LoVo (cell line): ENCODE data around the gene RXRG.

ENCODE experiments used
- DNase-seq: peaks from one replicate; pipeline ENCODE4 v3.0.0-alpha.2; 2016; ENCODE audit warnings: low spot score

RXRG gene

DNA sequence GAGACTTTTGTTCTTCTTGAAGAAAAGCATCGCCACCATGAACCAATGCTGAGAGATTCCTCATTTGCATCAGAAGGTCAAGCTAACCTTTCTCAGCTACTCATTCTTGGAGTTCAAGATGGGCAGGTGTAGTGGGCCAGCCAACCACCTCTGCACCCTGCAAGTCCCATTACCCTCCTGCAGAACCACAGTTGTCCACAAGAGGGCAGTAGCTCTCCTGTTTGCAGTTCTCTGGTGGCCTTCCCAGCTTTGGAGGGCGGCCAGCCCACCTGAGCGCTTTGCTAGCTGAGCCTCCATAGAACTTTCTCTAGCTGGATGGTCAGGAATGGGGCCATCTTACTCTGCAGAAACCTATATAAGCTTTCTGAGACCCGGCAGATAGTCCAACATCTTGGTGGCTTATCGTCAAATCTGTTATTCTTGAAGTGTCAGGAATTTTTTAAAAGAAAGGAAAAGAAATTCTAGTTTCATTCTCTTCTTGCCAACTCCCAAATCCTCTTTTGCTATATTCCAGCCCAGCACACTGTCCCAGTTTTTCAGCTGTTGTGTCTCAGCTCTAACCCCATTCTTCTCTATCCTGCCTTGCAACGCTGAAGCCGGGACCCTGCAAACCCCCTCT, 77.4 kb downstream of the RXRG start:
- peak; percentile 68 for DNase-seq

DNA sequence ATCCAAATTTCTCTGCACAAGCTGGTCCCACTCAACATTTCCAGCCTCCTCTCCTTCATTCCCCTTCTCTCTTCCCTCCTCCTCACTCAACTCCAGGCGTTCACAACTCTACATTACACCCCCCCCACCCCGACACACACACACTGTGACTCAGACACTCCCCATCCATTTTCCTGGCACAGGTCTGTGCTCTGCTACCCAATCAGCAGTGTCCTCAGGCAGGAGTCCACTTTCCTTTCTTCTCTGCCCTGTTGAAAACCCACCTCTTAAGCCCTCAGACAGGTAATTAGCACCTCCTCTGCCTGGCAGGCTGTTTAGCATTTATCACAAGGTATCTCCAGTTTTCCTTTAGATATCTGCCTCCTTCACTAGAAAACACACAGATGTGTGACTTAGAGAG, 79.6 kb downstream of the RXRG start:
- DNase-seq: no peak

DNA sequence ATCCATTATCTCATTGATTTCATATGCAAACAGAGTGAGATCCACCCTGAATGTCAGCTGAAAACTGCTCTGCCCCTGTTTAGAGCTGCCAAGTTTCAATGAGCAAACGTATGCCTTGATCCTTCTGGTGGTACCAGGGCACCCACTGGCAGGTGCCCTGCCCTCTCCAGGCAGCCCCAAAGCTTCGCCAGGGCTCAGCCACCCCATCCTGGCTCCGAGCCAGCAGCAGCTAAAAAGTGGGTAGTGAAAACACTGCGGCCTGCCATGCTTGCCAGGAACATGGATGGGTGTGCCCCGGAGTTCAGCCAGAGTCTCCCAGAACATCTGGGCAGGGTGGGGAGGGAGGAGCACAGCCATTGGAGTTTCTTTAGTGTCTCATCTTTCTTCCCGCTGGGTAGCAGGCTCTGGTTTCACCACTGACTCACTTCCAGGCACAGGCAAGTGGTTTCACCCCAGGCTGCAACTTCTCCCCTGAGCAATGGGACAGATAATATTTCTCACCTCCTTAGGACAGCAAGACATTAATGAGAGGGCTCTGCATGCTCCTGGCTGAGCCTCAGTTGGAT, 80.3 kb downstream of the RXRG start:
- DNase-seq: peak; percentile 7

DNA sequence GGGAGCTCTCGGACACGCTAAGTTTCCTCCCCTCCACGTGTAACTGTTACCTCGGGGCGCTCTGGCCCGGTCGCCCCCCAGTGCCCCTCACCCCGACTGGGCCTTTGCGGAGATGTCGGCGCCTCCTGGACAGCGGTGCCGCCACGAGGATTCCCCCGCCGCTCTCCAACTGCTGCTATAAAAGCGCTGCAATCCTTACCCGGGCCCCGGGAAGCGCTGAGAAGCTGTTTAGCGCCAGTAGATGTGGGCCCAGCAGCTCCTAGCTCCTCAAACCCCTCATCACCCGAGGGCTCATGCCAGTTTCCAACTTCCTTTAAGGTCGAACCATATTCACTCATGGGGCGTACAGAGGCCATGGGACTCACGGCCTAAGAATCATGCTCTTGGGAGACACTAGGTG, 88.0 kb downstream of the RXRG start:
- no peak for DNase-seq

DNA sequence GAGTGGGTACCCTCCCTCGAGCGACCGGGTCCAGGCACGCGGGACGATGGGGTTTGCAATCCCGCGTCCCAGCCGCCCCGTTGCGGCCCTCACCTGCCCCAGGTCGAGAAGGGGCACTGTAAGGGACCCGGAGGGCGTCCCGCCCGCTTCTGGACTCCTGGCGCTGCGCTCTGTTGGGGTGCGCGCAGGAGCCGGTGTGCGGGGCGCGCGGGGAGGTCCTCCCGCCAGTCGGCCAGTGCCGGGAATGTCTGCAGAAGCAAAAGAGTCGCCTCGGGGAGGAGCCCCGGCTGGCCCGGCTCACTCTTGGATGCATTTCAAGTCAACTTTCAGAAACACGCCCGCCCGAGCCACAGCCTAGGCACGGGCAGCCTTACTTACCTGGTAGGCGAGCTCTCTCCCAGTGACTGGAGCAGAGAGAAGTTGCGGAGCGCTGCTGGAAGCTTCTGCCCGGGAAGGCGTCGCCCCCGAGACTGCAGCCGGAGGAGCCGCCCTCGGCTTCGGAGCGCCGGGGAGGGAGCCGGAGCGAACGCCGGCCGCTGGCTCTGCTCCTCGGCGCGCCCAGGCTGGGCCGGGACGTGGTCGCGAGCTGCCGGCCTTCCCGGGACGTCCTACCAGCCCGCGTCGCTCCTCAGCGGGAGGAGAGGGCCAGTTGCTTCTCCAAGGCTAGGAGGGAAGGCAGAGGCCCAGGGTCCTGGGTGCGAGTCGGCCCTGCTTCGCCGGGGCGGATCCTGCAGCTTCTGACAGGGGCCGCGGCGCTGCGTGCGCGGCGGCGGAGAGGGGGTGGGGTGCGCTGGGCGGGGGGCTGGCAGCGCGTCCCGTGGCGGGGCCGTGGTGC, 88.7 kb downstream of the RXRG start, which contains the start of gene LMX1A:
Gene LMX1A, minus strand, starts transcription at position 739 of the 835 bp plus-strand sequence. CDS start 1,156 bp downstream, outside the sequence.
- DNase-seq: no peak

DNA sequence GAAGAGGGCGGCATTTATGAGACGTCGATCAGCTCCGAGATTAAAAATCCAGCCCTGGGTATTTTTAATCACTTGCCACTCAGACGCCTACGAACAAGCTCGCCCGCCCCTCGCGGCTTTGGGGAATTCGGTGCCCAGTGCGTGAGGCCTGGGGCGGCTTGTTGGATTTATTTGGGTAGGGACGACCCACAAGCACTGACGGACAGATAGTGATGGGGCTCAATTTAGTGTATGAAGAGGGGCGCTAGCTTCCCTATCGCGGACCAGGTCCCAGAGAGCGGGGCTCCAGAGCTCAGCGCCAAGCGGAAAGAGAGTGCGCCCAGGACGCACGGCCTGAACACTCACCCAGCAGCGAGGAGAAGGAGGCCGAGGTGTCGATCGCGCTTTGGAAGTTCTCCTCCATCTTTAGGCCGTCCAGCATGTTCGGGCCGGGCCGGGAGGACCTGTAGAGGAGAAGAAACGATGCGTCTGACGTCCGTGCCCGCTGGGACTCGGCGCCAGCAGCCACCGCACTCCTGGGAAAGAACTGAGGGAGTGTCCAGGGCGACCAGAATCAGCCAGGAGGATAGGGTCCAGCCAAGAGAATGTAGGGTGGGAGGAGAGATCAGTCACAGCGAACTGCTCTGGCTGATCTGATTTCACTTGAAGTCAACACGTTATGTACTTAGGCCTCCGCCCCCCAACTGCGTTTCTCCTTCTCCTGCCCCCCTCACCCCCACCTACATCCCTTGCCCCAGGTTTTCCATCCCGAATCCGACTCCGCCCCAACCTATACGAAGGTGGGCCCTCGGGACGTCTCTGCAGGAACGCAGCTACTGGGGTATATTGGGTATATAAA, 89.6 kb downstream of the RXRG start:
- DNase-seq: no peak

DNA sequence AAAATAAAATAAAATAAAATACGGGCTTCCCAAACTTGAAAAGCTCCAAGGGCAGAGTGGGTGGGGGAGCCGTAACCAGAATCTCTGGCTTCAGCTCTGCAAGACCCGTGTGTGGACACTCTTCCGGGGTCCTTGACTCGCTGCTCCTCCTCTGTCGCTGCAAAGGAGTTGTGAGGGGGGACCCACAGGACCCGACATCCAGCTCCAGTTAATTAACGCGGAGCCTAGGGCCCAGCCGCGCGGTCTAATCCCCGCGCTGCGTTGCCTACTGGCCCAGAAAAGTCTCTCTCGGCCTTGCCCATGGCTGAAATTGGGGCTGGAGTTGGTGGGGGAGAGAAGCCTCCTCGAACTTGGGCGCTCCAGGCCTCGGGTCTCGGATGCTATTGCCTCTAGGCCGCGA, 90.2 kb downstream of the RXRG start:
- no peak for DNase-seq

DNA sequence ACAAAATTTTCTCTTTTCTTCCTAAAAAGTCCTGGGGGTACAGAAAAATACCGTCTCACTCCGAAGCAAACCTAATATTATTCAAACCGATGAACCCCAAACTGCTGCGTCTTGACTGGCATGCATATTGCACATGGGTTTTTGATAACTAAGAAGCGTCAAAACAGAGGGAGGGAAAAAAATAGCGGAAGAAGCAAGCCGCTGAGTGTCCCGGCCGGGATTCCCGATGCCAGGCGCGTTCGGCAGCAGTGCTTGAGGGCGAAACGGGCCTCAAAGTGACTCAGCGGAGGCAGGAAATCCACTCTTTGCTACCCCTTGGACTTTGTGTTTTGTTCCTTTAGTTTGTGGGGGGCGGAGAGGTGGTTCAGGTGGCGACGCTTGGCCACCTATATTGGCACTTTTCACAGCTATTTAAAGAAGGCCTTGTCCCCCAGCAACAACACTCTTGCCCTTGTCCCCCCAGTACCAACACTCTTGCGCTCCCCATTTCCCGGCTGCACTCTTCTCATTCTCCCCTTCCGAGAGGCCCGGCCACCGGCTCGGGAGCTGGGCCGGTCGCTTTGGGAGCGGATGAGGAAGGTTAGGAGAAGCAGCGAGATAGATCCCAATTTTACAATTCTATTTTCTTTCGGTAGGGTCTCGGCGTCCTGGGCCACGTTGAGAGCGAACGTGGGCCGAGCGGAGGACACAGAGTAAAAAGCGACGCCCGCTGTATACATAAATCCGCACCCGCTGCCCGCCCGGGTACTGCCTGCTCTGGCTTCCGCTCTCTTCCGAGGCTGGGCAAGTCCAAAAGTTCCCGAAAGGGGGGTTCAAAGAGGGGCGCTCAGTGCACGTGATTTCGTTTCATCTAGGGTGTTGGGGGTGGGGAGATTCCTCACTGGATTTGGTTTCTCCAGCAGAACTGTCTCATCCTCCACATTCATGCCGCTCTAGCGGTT, 90.9 kb downstream of the RXRG start:
- DNase-seq: no peak

DNA sequence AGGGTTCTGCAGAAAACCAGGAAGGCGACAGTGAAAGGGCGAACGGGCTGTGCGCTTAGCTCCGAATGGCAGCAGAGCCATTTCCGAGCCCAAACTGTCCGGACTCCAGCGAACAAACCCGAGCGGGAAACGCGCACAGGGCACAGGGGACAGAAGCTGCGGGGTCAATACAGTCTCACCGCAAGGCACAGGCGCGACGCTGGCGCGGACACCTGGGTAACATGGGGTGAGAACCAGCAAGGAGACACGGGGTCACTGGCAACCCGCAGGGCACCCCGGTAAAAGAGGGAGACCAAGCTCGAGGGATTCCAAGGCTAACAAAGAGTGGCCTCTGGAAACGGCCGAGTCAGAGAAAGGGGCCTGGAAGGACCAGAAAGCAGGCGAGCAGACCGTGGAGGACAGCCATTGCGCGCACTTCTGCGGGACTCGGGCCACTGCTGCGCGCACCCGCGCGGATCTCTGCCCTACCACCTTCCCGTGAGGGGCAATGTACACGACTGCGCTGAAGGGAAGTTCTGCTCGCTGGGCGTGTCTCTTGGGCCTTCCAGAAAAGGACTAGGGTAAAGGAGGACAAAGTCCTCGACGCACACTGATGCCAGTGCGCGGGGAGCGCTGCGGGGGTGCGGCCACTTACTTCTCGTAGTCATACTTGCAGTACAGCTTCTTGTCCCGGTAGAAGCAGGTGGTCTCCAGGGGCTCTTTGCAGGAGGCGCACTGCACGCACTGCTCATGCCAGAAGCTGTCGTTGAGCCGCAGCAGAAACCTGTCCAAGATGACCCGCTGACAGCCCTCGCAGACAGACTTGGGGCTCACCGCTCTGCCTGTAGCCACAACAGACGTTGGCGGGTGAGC, 92.3 kb downstream of the RXRG start:
- DNase-seq: no peak

DNA sequence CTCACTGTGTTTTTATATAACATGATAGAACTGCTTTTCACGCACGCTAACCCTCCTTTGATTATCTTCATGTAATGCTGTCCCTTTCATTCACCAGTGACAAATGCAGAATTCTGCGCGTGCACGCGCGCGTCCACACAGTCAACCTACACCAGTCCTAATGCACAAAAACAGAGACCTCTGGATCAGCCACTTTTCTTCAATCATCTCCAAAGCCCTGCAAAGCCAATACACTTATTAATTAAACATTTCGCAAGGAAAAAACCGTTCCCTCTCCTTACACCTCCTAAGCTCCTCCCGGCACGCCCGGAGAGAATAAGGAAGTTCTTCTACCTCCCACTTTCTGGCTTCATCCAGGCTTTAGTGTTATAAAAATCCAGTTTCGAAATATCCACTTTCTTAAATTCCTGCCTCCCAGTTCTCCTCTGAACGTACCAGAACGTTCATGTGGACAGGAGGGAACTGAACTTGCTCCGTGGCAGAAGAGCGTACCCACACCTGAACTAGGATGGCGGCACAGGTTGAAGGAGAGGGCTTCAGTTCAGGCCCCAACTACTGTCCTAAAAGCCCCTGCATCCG, 93.0 kb downstream of the RXRG start:
- DNase-seq: no peak
